ENCODE data around the gene CMSS1.

The CMSS1 gene

DNA sequence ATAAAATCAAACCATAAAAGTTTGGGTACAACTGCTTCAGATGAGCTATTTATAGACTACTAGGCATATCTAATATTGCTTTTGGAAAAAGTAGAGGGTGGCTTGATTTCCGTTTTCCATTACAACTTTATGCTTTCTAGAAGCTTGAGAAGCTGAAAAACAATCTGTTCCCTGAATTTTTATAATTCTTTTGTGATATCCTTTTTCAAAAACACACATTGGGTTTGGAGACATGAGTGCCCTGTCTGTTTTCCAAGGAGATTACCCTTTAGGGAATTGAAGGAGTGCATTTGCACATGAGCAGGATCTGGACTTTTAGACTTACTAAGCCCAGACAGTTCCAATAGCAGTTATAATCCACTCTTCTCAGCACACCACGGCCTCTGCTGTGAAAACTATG, 346.1 kb downstream of the CMSS1 start:
- DNase-seq, result no peak

DNA sequence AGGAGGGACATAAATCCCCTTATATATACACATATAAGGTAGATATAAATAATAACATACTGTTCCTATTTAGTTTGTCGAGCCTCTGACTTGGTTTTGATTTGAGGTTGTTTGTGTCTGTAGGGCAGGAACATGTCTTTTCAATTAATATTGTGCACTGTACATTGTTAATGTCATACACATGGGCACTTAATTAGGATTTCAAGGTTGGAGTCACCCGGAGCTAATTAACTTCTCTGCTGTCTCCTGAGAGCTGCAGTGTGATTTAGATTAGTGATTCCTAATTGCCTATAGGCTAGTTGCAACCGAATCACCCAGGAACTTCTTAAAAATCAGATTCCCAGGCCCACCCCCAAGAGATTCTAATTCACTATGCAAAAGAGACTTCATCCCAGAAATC, 347.1 kb downstream of the CMSS1 start:
- DNase-seq, result no peak

DNA sequence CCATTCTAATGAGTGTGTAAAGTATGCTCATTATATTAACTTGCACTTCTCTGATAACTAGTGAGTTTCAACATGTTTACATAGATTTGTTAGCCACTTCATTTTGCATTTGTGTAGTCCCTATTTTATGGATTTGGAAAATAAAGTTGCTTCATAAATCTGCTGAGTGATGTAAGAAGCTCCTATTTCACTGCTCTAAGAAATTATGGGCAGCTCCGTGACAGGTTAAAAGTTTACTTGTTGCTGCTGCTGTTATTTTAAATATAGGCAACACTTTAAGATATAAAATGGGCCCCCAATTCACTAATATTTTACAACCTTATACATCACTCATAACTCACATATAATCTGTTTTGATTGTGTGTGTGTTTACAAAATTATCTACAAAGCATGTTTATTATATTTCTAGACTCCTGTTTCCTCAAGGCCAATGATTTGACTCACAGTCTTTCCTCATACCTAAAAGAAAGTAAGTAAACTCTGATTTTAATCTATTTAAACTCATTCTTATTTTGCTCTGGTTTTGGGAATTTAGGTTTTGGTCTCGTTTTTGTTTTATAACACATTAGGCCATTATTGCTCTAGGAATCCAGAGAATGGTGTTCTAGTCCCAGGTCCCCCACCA, 348.4 kb downstream of the CMSS1 start:
- no peak for DNase-seq

DNA sequence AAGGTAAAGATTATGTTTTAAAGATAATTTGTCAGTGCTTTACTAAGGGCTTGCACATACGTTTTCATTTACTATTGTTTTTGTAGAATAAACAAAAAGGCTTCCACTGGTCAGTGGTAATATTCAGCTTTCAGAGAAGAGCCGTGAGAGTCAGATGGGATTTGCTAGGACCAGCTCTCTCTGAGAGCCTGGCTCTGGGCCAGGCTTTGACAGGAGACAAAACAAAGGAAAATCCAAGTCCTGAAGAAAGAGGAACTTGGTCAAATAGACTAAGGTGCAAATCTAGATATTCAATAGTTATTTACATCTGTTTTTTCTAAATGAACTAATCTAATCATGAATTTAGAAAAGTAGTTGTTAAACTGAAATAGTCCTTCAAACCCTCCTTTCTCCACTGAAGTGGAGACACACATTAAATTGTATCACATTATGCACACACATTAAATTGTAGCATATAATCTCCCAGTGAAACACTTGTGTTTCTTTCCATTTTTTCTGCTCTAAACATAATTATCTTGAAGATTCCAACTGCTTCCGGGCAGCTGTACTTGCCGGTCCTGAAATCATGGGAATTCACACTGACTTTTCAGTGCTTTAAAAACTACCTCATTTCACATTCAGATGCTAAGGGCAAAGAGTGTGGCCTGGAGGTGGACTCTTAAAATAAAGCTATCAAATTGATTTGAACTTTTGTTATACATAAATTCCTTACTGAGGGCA, 351.7 kb downstream of the CMSS1 start:
- DNase-seq, result no peak

DNA sequence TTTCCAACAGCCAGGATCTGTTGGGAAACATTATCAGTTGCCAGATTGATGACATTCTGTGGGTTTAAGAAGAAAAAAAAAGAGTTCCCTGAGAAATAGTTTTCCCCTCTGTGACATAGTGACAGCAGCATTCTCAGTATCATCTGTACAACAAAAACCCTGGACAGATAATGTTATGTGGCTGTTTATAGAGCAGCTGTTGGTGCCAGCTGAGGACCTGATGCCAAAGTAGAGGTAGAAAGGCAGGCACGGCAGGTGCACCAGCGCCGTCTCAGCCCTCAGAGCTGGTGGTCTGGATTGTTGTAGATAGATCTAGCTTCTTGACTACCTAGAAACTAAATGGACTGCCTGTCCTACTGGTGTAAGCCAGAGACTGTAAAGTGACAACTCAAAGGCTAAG, 352.8 kb downstream of the CMSS1 start:
- no peak for DNase-seq

DNA sequence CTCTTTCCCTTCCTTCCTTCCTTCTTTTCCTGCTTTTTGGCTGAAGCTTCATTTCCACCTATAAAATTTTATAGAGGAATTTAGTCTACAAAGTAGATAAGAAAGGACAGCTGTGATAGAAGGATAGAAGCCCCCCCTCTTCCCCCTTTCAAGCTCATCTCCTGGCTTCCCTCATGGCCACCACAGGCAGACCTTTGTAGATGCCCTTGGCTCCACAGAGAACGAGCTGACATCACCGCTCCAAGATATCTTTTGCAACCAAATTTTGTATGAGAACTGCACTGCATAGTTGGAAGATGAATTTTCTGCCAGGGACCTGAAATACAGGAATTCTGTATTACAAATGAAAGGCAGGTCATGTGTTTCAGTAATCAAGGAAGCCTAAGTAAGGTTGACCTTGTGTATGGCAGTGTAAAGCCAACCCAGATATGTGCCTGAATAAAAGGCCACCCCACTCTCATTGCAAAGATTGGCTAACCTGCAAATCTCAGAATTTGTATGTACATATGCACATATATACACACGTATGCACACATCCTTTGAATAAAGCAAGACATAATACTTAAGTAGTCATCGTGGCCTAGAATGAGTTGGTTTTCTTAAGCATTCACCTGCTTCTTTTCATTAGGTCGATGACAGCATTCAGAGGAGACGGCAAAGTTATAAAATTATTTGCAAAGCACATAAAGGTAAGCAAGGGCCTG, 353.7 kb downstream of the CMSS1 start:
- DNase-seq, result no peak

DNA sequence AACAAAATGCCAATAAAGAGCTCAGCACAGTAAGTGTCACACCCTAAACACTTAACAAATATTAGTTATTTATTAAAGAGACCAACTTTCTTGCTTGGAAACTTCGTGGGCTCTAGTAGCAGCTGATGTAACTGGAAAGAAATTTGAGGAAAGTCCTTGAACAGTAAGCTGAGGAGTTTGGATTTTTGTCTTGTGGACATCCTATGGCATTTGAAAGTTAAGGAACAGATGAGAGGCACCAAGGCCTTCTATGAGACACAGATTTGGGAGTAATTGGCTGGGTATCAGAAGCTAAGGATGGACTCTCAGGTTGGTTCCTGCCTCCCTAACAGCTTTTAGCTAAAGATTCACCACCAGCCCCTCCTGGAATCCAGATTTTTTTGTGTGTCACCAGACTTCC, 356.3 kb downstream of the CMSS1 start:
- DNase-seq, result no peak

DNA sequence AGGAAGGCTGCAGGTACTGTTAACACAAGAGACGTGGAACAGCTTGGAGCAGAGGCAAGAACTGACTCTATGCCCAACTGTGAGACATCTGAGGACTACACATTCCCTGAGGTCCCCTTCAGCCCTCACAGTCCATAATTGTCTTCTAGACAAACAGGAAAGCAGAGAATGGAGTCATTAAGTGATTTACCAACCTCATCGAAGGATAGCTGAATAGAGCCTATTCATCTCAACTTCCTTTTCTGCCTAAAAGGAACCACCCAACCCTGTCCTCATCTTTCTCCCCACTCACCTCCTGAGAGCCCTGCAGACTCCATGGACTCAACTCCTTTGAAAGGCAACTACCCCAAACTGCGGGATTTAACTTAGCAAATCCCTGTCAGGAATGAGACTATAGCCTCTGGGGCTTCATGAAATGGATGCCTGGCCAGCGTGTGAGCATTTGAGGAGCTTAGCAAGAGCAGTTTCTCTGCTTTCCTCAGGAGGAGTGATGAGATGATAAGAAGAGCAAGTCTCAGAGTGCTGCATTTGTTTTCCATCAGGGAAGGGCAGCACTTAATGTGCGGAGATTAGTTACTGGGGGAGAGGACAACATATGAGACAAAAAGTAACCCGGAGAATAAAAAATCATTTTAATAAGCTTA, 358.1 kb downstream of the CMSS1 start:
- DNase-seq, result no peak

DNA sequence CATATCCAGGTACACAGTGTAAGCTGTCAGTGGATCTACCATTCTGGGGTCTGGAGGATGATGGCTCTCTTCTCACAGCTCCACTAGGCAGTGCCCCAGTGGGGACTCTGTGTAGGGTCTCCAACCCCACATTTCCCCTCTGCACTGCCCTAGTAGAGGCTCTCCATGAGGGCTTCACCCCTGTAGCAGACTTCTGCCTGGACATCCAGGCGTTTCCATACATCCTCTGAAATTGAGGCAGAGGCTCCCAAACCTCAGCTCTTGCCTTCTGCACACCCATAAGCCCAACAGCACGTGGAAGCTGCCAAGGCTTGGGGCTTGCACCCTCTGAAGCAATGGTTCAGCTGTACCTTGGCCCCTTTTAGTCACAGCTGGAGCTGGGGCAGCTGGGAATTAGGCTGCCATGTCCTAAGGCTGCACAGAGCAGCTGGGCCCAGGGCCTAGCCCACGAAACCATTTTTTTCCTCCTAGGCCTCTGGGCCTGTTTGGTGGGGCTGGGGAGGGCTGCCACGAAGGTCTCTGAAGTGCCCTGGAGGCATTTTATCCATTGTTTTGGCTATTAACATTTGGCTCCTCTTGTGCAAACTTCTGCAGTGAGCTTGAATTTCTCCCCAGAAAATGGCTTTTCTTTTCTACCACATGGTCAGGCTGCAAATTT, 362.2 kb downstream of the CMSS1 start:
- no peak for DNase-seq

DNA sequence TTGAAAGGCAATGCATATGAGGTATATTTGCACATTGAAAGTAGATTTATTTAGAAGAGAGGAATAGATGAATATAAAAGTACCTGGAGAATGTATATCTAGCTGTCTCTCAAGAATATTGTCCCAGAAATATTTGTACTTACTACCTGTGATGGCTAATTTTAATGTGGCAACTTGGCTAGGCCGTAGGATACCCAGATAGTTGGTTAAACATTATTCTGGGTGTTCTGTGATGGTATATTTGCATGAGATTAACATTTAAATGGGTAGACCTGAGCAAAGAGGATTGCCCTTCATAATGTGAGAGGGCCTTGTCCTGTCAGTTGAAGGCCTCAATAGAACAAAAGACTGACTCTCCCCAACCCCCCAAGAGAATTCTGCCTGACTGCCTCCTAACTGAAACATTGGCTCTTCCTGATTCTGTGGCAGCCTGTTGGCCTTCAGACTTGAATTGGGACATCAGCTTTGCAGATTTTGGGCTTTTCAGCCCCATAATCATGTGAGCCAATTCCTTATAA, 366.0 kb downstream of the CMSS1 start:
- no peak for DNase-seq

DNA sequence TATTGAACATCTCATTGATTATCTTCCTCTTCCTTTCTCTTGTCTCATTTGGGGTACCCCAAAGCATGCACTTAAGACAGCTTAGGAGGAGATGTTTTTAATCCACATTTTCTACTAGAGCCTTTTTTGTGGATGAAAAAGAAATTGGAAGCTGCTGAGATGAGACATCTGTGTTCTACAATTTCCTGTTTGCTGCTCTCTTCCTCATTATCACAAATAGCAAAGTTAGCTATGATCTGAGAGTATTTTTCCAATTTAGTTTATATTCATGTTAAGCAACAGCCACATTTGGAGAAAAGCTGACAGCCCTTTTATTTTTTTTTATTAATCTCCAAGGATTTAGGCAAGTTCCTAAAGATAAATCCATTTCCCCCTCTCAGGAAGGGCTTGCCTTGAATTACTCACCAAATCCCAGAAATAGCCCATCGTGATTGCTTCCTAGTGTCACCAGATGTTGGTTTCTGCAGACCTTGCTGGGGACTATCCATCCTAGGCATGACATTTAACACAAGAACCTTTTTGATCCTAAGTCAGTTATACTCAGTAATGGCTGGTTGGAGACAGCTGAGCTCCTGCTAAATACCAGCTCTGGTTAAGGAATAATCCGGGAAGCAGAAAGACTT, 367.4 kb downstream of the CMSS1 start:
- no peak for DNase-seq

DNA sequence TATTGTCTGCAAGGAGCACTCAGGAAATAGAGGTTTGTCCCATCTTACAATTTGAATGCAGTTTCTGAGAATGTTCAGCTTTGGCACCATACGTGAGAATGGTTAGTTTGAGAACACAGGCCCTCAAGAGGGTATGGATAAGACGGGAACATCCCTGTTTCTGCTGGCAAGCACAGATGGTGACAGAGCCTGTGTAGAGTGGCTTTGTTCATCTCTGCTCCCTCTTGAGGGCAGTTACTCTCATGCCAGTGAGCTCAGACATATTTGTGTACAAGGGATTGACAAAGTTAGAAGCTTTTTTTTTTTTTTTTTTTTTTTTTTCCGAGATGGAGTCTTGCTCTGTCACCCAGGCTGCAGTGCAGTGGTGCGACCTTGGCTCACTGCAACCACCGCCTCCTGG, 368.2 kb downstream of the CMSS1 start:
- no peak for DNase-seq

DNA sequence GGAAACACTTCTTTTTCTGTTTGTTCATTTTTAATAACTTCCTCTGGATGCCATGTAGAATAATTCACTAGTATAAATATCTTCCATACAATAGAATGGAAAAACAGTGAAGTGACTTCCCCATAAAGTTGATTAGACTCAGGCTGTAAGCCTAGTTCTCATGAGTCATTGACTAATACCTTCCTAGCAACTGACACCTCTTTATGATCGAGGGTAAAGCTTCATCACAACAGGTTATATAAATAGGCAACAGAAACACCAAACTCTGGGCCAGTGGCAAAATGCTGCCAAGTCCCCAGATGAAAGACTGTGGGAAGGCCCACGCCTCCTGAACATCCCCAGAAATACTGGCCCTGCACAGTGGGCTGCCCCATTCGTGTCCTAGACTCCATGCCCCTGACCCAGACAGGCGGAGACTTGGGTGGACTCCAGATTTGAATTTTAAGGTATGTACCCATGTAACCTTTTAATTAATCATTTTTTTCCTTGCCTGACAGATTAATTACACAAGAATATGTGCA, 371.8 kb downstream of the CMSS1 start:
- DNase-seq, result no peak

DNA sequence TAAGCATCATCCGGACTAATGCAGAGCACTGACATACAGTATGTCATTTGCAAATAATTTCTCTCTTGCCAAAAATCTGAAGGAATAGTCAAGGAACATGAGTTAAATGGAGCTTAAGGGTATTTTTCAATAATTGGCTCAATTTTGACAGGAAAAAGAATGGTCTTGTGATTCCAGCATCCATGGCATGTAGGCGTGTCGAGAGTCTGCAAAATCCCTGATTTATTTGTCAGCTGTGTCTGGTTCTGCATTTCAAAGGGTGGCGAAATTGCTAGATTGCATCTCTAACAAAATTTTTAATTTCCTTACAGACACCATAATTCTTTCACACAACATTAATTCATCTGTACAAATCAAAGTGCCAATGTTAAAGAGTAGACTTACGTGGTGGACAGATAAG, 377.7 kb downstream of the CMSS1 start:
- DNase-seq, result no peak

DNA sequence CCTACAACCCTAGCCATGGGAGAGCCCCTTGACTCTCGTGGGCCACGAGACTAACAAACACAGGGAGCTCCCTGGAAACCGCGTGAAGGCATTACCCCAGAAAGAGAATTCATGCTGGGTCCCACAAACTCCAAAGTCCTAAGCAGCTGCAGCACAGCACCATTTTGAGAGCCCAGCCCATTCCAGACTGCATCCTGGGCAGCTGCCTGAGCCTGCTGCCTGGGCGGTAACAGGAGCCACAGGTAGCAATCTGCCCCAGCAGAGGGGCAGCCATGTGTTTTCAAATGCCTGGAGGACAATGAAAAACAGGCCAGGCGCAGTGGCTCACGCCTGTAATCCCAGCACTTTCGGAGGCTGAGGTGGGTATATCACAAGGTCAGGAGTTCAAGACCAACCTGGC, 380.2 kb downstream of the CMSS1 start:
- no peak for DNase-seq

DNA sequence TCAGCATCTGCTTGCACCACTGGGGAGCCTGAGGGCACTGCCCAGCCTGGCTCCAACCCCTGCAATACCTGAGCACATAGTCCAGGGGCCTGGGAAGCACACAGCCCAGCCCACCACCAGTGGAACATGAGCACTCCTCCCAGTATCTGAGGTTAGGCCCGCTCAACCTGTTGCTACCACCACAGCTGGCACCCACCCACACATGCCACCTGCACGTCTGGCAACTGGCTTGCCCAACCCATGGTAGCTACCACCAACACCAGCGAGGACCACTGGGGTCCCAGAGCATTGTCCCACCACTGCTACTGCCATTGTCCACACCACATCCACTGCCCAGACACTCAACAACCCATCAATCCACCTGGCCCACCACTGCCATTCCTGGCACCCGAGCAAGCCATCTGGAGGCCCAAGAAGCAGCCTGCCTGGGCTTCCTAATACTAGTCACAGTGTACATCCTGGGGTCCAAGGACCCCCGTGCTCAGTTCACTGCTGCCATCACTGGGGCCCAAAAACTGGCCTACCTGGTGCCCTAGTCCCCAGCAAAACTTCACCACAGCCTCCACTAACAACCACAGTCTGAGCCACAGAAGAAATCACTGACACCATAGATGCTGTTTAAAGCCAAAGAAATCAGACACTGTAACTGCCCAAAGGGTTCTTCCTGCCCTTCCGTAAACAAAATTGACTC, 381.1 kb downstream of the CMSS1 start:
- no peak for DNase-seq

DNA sequence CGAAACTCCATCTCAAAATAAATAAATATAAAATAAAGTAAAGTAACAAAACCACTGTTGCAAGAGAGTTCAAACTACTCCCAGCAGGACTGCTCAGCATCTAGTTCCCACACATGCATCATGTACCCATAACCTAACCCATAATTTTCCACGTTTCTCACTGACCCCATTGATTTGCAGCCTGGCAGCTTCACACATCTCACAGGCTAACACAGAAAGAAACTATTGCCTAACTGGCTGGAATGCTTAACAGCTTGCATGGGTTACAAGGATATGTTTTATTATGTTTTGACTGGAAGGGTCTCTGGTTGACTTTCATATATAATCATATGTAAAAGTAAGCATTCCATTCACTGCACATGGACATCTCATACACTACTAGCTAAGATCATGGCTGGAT, 387.5 kb downstream of the CMSS1 start:
- no peak for DNase-seq

DNA sequence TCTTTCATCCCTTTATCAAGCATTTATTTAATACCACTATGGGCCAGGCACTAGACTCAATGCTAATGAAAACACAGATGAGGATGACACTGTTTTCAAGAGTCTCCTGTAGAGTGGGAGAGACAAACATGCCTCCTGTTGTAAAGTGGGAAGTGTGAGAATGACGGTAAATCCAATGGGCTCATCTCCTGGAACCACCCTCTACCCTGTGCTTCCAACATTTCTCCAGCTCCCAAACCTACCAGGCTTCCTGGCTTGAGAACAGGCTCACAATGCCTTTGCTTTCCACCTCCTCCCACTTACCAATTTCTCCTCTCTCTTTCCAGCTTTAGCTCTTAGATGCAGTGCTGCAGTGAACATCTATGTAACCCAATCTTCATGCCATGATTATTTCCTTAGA, 389.0 kb downstream of the CMSS1 start:
- no peak for DNase-seq

DNA sequence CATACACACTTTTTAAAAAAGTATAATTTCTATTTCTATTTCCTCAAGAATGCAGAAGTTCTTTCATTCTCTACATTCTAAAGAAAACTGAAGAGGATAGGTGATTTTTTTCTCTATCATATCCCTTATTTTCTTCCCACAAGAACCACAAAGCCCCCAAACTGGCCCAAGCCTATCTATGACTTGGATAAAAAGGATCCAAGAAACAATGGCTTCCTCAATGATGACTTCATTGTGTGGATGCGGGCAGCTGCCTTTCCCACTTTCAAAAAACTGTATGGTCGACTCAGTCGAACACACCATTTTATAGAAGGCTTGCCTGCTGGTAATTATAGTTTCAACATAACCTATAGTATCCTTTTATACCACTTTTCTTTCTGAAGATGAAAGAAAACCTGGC, 390.2 kb downstream of the CMSS1 start:
- no peak for DNase-seq

DNA sequence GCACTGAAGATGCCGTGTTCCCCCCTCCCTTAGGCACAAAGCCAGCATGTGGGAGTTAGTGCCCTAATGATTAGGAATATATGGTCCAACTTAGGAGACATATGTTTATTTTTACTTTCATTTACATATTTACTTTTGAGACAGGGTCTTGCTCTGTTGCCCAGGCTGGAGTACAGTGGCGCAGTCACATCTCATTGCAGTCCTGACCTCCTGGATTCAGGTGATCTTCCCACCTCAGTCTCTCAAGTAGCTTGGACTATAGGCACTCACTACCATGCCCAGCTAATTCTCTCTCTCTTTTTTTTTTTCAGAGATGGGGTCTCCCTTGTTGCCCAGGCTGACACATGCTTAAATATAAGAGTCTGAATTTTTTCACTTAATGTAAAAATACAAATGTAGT, 391.5 kb downstream of the CMSS1 start:
- DNase-seq, result no peak

DNA sequence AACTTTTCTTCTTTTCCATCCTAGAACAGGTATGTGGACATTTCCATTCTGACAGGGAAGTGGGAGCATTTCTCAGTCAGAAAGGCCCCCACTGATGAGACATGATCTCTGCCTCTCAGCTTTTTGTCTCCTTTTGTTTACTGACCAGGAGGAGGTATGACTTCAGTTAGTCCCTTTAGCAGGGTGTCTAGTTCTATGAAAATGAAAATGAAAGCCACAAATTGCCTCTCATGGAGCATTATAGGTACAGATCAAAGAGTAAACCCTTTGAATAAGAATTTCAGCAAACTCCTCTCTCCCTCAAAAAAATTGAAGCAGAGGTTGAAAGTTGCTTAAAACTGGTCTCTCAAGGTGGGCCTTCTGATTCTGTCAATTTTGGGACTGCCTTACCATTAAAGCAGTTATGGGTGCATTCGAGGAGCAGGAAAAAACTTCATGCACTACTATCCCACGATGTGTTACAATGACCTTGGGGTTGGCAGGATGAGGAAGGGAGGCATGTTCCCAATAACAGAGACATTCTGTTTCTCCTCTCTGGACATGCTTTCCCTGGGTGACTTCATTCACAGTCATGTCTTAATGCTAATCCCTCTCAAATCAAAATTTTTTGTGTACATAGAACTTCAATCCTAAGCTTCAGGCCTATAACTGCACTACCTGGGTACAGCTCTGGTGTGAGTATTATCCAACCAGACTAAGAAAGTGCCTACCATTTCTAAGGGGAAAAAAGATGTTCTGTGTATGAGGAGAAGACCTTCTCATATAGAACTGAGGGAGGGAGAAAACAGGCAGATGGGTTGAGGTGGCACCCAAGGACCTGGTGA, 392.5 kb downstream of the CMSS1 start:
- DNase-seq, result no peak

All from activated CD8-positive, alpha-beta memory T cell treated with anti-CD3 and anti-CD28 coated beads, Interleukin-2, amount 50 U/mL, for 48 hours (primary cell).